GM21526 (cell line): ENCODE measurements around the gene LMOD1.
"Not testable (repeated sequence)": the region's sequence is repeated elsewhere in the genome, so short reads cannot be mapped to it uniquely, and the experiment has no call there.

ENCODE experiments used
- ATAC-seq: cut with Tn5 transposase; IDR thresholded peaks from one replicate; pipeline ENCODE4 v1.9.1; 2021; ENCODE audit warnings: moderate library complexity; ENCODE audit not compliant: unreplicated experiment, low FRiP score

LMOD1 gene

DNA sequence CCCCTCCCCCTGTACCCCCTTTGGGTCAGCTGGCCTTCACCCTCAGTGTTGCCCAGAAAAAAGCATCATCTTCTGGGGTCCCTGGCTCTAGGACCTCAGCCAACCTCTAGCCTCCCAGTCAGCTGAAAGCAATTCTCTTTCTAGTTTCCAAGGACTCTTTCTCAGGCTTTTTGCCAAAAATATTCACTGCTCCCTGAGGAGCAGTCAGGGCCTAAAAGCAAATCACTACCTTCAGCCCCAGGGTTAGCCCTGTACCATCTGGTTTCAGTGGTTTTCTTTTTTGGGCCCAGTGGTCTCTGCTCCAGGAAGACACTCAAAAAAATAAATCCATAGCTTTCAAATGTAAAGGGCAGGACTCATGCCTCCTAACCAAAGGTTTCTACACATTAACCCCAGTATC lies 3.1 kb upstream of the LMOD1 start:
- ATAC-seq = no peak

DNA sequence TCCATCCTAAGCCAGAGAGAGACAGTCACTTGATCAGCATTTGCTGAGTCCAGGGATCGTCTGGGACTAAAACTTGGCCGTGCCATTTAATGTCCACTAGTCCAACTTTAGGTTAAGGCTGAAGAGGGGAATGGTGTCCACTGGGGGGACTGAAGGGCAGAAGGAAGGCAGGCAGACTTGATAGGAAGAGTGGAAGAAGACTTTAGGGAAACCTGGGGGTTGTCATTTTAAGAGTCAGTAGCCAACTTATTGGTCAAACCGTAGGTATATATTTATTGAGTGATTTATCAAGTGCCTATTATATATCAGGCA lies 1.3 kb upstream of the LMOD1 start:
- no peak for ATAC-seq

DNA sequence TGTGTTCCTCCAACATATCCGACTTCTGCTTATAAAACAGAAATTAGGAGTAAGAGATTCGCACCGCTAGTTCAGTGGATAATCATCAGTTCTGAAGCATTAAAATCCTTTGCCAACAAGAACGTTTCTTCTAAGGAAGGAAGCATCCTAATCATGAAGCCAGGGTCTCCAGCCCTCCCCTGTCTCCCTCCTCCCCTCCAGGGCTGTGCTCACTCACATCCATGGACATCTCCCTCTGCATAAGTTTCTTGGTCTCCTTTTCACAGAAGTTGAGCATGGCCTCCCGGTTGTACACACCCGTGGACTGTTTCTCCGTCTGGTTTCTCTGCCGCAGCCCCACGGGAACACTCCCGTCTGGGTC lies 505 bp downstream of the LMOD1 start:
- no peak for ATAC-seq

DNA sequence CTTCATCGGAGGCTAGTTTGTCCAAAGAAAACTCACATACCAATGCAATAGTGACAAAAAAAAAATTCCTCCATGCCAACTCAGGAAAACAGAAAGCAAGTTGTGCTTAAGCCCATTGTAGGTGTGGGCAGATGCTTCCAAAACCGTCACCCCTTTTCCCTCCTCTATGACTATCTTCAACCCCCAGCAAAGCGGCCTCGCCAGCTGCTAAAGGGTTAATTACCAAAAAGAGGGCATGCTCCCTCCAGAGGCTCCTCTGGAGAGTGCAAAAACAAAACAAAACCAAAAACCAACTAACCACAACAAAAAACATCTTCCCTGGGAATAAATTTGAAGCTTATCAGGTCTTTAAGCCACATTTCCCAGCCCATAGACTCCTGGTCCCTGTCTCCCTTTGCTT lies 1.2 kb downstream of the LMOD1 start:
- ATAC-seq = no peak

DNA sequence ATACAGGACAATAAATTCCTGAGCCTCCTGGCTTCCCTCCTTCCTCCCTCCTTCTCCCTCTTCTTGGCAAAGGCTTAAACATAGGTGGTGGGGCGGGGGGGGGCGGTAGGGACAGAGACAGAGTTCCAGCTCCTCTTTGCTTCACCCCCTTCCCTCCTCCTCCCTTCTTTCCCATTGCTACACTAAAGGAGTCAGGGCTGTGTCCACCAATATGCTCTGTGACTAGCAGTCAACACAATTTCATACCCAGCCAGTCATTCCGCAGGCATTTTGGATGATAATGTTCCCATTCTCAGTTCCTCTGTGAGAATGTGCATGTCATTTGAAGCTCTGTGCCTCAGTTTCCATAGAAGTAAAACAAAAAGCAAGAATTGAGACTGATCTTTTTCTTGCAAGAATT lies 1.7 kb downstream of the LMOD1 start:
- ATAC-seq = no peak

DNA sequence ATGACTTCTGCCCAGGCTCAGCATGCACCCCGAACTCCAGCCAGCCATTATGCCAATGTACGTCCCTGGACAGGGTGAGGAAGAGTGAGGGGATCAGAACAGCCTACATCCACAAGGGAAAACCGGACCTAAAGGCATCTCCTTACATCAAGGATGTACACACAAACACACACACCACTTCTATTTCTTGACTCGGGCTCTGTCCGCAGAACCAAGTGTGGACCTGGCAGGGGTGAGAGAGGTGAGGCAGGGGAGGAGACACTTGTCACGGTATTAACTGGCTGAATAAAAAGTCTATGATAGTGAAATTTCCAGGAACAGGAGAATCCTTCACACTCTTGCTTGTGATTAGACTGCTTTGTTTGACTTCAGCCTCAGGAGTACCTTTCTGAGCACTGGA lies 2.3 kb downstream of the LMOD1 start:
- ATAC-seq = no peak

DNA sequence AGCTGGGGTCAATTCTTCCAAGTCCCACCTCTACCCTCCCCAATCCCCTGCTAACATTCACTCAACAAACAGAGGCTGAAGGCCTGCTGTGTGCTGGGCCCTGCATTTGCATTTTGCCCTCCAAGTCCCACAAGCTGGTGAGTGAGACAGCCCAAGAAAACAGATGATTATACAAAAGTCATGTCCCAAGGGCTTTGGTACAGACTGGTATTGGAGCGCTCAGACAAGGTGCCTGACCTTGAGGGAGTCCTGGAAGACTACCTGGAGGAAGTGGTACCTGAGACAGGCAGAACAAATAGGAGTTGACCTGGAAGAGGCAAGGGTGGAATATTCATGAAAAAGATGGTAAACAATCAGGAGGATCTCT lies 4.2 kb downstream of the LMOD1 start:
- no peak for ATAC-seq

DNA sequence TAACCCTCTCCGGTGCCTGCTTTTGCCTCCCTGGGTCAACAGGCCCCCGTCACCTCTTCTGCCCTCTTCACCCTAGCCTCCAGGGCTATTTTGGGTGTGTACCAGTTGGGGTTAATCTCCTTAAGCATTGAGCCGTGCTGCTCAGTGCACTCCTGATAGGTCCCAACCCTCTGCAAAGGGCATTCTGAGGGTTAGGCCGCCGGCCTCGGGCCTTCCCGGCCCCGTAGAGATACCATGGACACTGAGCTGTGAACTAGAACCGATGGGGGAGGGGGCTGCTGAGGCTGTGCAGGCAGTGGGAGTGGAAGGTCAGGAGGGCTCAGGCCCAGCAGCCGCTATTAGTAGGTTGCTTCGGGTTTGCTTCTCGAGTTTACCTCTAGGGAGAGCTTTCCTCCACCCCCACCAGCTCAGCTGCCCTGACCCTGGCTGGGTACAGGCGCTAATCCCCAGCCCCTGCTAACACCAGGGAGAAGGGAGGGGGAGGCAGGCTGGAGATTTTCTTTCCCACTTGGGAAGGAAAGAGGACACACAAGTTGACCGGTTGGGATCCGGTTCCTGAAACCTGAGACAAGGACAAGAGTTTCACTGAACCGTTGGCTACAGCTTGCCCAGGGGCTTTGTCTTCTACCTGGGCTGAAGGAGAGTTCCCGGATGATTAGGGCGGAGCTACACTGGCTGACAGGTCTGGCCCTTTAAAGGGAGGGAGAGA lies 4.8 kb downstream of the LMOD1 start:
- ATAC-seq = no peak

DNA sequence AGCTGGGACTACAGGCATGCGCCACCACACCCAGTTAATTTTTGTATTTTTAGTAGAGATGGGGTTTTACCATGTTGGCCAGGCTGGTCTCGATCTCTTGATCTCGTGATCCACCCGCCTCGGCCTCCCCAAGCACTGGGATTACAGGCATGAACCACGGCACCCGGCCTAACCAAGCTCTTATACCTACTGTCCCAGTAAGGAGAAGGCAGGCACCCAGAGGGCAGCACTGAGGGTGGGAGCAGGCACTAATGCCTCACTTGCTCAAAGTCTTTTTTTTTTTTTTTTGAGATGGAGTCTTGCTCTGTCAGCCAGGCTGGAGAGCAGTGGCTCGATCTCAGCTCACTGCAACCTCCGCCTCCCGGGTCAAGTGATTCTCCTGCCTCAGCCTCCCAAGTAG lies 6.0 kb downstream of the LMOD1 start:
- not testable (repeated sequence) for ATAC-seq

DNA sequence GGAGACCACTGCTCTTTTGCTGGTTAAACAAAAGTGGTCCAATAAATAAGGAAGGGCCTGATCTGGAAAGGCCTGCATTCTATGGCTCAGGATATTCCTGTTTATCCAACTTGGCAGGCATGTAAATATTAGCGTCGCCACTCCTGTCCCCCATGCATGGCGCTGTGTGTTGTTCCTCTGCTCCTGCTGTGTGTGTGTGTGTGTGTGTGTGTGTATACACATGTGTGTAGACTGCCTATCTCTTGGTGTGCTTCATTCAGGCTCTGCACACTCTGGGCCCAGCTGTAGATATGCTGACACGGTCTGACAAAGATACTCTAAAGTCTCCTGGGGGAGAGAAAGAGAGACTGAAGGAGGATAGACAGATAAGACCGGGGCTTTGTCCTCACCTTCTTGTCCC lies 6.8 kb downstream of the LMOD1 start:
- ATAC-seq = no peak

DNA sequence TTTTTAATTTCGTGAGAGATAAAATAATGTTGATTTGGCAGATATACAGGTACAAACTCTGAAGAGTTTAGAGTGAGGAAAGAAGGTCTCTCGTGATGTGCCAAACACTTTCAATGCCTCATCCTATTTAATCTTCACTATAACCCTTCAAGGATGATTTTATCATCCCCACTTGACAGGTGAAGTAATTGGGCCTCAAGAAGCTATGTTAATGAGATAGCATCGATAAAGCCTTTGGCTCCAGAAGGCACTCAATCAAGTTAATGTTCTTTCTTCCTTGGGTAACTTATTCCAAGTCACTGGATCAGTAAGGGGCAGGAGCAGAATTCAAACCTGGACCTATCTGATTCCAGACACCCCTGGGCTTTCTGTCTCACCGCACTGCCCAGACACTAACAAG lies 7.2 kb downstream of the LMOD1 start:
- no peak for ATAC-seq

DNA sequence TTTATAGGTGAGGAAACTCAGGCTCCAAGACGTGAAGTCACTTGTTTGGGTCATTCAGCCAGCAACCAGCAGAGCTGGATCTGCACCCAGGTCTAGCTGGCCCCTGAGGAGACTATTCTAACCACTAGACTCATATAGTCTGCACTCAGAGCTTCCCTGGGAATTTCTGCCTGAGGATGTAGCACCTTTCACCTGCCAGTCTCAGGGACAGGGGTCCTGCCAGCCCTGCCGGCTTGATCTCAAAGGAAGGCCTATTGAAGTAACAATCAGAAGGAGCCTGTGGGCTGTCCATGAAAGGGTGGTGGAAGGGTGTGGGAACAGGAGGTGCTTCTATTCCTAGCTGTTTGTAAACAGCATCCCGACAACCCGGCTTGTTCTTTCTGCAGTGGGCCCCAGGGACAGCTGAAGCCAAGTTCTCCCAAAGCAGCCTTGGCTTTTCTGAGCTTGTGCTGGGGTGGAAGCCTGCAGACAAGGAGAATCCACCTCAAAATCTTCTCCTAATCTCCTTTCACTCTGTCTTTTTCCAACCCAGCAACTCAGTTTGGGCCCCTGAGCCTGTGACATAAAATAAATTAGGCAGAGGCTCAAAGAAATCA lies 7.8 kb downstream of the LMOD1 start:
- ATAC-seq = no peak

DNA sequence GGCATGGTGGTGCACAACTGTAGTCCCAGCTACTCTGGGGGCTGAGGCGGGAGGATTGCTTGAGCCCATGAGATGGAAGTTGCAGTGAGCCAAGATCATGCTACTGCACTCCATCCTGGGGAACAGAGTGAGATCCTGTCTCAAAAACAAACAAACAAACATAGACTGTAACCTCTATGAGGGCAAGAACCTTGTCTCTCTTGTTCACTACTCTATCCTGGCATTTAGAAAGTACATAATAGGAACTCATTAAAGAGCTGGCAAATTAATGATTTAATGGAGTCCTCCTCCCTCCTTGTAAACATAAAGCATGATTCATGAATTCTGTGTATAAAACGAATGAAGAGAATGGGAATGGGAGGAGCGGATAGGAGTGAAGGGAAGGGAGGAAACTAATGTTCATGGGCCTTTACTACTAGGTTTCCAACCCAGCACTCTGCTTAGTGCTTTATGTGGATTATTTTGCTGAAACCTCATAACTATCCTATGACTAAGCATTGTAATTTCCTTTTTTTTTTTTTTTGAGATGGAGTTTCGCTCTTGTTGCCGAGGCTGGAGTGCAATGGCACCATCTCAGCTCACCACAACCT lies 8.6 kb downstream of the LMOD1 start:
- no peak for ATAC-seq

DNA sequence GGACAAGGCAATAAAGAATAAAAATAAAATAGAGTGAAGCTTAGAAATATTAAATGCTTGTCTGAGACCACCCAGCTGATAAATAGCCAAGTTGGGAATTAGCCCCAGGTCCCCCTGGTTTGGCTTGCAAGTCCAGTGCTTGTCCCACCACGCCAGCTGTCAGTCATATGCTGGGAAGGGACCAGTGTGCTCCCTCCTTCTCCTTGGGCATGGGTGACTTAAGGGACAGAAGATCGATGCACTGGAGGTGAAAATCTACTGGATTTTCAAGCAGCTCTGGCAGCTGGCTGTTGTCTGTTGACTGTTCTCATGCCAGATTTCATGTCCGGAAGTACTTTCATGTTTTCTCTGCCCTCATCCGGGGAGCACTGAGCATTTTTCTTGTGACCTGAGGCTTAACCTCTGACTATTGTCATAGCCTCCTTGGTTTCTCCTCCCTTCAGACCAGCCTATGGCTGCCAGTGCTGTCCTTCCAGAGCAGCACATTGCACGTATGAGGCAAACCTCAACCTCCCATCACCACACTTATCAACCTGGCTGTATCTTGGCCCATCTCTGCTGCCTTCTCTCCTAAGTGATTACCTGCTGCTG lies 12.4 kb downstream of the LMOD1 start:
- no peak for ATAC-seq

DNA sequence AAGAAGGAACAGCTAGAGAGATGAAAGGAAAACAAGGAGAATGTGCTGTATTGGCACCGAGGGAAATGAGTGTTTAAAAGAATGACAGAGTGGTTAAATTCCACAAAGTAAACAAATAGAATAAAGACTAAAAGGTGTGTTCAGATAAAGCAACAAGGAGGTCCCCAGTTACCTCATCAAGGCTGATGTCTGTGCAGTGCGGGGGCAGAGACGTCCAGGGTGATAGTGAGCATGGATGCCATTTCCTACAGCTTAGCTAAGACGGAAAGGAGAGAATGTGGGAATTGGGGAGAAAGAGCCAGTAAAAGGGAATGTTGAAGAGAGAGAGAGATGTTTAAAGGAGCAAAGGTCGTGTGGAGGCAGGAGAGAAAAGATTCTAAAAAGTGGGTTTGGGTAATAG lies 15.5 kb downstream of the LMOD1 start:
- ATAC-seq = no peak

DNA sequence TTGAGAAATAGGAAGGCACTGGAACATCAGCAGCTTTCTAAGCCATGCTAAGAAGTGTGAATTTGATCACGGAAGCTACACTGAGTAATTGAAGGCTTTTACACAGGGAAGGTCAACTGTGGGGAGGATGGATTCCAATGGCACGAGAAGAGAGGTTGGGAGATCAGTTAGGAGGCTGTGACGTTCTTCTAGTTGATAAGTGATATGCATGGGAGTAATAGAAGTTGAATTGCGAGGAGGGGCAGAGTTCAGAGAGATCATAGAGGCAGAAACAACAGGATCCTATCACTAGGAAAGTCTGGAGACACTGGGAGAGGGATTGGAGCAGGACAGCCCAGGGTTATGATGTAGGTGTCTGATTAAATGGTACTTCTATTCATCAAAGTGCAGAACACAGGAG lies 16.2 kb downstream of the LMOD1 start:
- ATAC-seq = no peak

DNA sequence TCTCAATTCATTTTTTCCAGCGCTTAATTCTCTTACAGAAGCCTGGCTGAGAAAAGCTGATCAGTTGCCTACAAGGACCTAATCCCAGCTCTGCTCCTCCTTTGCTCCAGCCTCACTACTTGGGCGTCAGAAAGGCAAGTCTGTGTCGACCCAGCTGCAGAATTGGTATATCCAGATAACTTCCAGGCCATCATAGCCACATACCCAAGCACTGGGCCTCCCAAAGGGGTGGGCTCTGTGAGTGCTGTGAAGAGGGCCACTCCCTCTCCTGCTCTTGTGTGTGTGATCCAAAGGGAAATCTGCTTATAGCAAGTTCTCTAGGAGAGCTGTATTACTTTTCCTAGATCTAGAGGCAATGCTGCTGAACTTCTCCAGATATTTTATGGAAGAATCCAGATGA lies 18.1 kb downstream of the LMOD1 start:
- no peak for ATAC-seq

DNA sequence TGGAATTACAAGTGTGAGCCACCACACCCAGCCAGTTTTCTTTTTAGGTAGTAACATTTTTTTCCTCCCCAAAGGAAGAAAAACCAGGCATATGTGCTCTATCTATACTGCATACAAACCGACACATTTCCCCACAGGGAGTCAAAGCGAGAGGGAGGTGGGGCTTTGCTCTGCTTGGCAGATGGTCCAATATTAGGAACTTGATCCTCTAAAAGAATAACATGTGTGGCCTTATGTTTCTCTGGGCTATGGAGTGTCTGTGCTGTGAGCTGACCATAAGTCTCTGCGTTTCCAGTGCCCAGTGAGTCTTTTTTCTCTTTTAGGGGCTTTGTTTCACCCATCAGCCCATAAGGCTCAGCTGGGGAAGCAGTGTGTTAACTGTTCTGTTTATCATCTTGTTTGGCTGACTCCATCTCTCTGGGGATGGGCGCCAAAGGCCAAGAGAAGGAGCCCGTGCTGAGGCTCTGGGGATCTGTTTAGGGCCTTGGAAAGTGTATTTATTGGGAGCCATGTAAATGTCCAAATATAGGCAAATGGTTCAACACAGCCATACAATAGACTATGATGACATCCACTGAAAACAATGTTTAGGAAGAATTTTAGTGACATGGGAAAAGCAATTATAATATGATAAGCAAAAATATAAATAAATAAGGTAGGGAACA lies 20.2 kb downstream of the LMOD1 start:
- ATAC-seq = no peak

DNA sequence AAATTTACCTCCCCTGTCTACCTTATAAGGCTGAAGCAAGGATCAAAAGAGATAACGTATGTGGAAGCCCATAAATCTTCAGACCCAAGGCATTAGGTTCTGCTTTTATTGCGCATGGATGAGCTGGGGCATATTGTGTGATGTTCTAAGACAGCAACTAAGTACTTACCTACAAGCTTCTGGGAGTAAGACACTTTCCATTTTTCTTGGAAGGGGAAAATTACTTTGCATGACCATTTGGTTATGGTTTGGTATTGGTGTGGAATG lies 21.1 kb downstream of the LMOD1 start:
- no peak for ATAC-seq

DNA sequence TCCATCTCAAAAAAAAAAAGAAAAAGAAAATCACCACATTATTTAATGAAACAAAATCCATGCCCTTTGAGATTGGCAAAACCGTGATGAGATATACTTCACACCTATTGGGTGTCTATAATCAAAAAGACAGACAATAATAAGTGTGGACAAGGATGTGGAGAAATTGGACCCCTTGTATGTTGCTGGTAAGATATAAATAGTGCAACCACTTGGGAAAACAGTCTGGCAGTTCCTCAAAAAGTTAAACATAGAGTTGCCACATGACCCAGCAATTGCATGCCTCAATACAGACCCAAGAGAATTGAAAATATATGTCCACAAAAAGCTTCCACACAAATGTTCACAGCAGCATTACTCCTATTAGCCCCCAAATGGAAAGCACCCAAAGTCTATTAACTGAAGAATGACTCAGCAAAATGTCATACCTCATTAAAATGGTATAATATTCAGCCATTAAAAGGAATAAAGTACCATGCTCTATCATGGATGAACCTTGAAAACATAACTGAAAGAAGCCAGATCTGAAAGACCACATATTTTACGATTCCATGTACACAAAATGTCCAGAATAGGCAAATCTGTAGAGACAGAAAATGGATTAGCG lies 24.3 kb downstream of the LMOD1 start:
- ATAC-seq = no peak

DNA sequence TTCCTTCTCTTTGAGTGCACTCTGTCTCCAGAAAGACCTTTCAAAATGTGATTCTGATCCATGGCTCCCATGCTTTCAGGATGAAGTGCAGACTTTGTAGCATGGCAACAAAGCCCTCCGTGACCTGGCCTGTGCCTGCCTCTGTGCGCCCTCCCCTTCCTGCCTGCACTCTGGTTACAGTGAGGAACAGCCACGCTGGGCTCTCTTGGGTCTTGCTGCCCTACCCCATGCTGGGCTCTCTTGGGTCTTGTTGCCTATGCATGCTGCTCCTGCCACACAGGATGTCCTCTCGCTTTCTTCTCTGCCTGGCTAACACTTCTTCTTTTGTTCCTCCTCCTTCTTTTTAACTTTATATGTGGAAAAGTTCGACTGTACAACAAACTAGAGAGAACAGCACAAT lies 28.0 kb downstream of the LMOD1 start:
- no peak for ATAC-seq
